Ectodermal cell (in vitro differentiated cells): ENCODE results near the gene VWA8.
"Not testable (repeated sequence)": the region's sequence is repeated elsewhere in the genome, so short reads cannot be mapped to it uniquely, and the experiment has no call there.

Source experiments
- H3K27ac ChIP-seq: 2 replicates; pipeline ENCODE4 v1.7.0; 2013; ENCODE audit warnings: mild to moderate bottlenecking, low read depth, low read length; ENCODE audit not compliant: insufficient read depth, poor library complexity, severe bottlenecking
- H3K27me3 ChIP-seq: 2 replicates; pipeline ENCODE4 v1.7.0; 2013; ENCODE audit warnings: mild to moderate bottlenecking, low read length; ENCODE audit not compliant: insufficient read depth, control insufficient read depth, poor library complexity, severe bottlenecking
- H3K36me3 ChIP-seq: one replicate; pipeline ENCODE4 v1.7.0; 2013; ENCODE audit warnings: low read length; ENCODE audit not compliant: control insufficient read depth, insufficient read depth
- H3K4me1 ChIP-seq: one replicate; pipeline ENCODE4 v1.7.0; 2013; ENCODE audit warnings: low read length; ENCODE audit not compliant: control insufficient read depth, insufficient read depth
- H3K4me3 ChIP-seq: 2 replicates; pipeline ENCODE4 v1.7.0; 2013; ENCODE audit warnings: low read depth, low read length, control low read depth; ENCODE audit not compliant: insufficient read depth
- H3K9me3 ChIP-seq: 2 replicates; pipeline ENCODE4 v1.7.0; 2013; ENCODE audit warnings: mild to moderate bottlenecking, low read length, moderate library complexity; ENCODE audit not compliant: control insufficient read depth
- WGBS, 2 experiments: methylation state at CpG; one replicate each; pipeline ENCODE4 v1.1.7; 2013; ENCODE audit warnings: missing lambda C conversion rate in 2 of 2; 5-methylcytosine and 5-hydroxymethylcytosine counted together

The VWA8 gene

GRCh38 chr13:41647699-41648313 lies 313.1 kb downstream of the VWA8 start:
- WGBS, 2 experiments, result 87 to 94% methylated on average over 10 of the region's 10 CpGs
- not testable (repeated sequence) for H3K27me3 ChIP-seq, H3K9me3 ChIP-seq, H3K4me1 ChIP-seq, H3K4me3 ChIP-seq, H3K36me3 ChIP-seq, H3K27ac ChIP-seq

GRCh38 chr13:41645331-41645730 lies 315.6 kb downstream of the VWA8 start:
- Histone ChIP-seq H3K4me3 (no peak overlapping the region), H3K9me3 (no peaks in the 10 kb centered on the region), H3K27ac (no peak overlapping the region), H3K4me1 (no peaks in the 10 kb centered on the region), H3K36me3 (no peaks in the 10 kb centered on the region), H3K27me3 (no peaks in the 10 kb centered on the region)
- WGBS, 2 experiments, result 95% methylated on average over 4 of the region's 4 CpGs

- no peaks in the 10 kb centered on the region for H3K9me3 ChIP-seq
- WGBS, 2 experiments, result 100% methylated on average over 1 of the region's 1 CpG
- no peaks in the 10 kb centered on the region for H3K36me3 ChIP-seq
- no peaks in the 10 kb centered on the region for H3K4me1 ChIP-seq
- H3K27me3 ChIP-seq, result no peaks in the 10 kb centered on the region
- no peak overlapping the region for H3K4me3 ChIP-seq
- H3K27ac ChIP-seq, result no peak overlapping the region
These were observed 316.2 kb downstream of the VWA8 start for GRCh38 chr13:41644742-41645141.

- 86% methylated on average over 4 of the region's 4 CpGs for WGBS, 2 experiments
- Histone ChIP-seq H3K4me3 (no peak overlapping the region), H3K36me3 (no peaks in the 10 kb centered on the region), H3K9me3 (no peaks in the 10 kb centered on the region), H3K27me3 (no peaks in the 10 kb centered on the region), H3K4me1 (no peaks in the 10 kb centered on the region), H3K27ac (no peak overlapping the region)
These were observed 317.4 kb downstream of the VWA8 start for GRCh38 chr13:41643507-41643906.

GRCh38 chr13:41641961-41642360 lies 318.9 kb downstream of the VWA8 start:
- H3K36me3 ChIP-seq, result no peaks in the 10 kb centered on the region
- H3K9me3 ChIP-seq, result no peaks in the 10 kb centered on the region
- WGBS, 2 experiments, result 95 to 97% methylated on average over 3 to 4 of the region's 4 CpGs
- no peaks in the 10 kb centered on the region for H3K27me3 ChIP-seq
- H3K4me3 ChIP-seq, result no peak overlapping the region
- no peaks in the 10 kb centered on the region for H3K4me1 ChIP-seq
- H3K27ac ChIP-seq, result no peak overlapping the region

- Histone ChIP-seq H3K36me3 (no peaks in the 10 kb centered on the region), H3K4me3 (no peak overlapping the region), H3K9me3 (no peaks in the 10 kb centered on the region), H3K27me3 (no peaks in the 10 kb centered on the region), H3K4me1 (no peaks in the 10 kb centered on the region), H3K27ac (no peak overlapping the region)
- 83 to 90% methylated on average over 1 of the region's 1 CpG for WGBS, 2 experiments
These were observed 319.5 kb downstream of the VWA8 start for GRCh38 chr13:41641429-41641828.

GRCh38 chr13:41639955-41640780 lies 320.7 kb downstream of the VWA8 start:
- Histone ChIP-seq H3K4me3 (no peak overlapping the region), H3K27me3 (no peaks in the 10 kb centered on the region), H3K36me3 (no peaks in the 10 kb centered on the region), H3K4me1 (no peaks in the 10 kb centered on the region), H3K27ac (no peak overlapping the region), H3K9me3 (no peaks in the 10 kb centered on the region)
- 90 to 91% methylated on average over 3 to 4 of the region's 4 CpGs for WGBS, 2 experiments

- no peaks in the 10 kb centered on the region for H3K9me3 ChIP-seq
- WGBS, 2 experiments, result 95 to 96% methylated on average over 7 of the region's 7 CpGs
- H3K4me3 ChIP-seq, result no peak overlapping the region
These were observed 321.5 kb downstream of the VWA8 start for GRCh38 chr13:41639237-41639904.

GRCh38 chr13:41637586-41637985 lies 323.3 kb downstream of the VWA8 start:
- Histone ChIP-seq H3K27ac (no peak overlapping the region), H3K27me3 (no peaks in the 10 kb centered on the region), H3K4me1 (no peaks in the 10 kb centered on the region), H3K9me3 (no peaks in the 10 kb centered on the region), H3K36me3 (no peaks in the 10 kb centered on the region), H3K4me3 (no peak overlapping the region)
- WGBS, 2 experiments, result no CpG with 5 or more reads among the region's 1 CpG

More at GRCh38 chr13:41639237-41639904, 321.5 kb downstream of the VWA8 start:
- H3K27me3 ChIP-seq, result no peaks in the 10 kb centered on the region
- no peaks in the 10 kb centered on the region for H3K4me1 ChIP-seq
- H3K36me3 ChIP-seq, result no peaks in the 10 kb centered on the region
- no peak overlapping the region for H3K27ac ChIP-seq

- not testable (repeated sequence) for H3K9me3 ChIP-seq, H3K27me3 ChIP-seq, H3K4me1 ChIP-seq, H3K27ac ChIP-seq, H3K4me3 ChIP-seq, H3K36me3 ChIP-seq
- 83% methylated on average over 1 of the region's 5 CpGs; no CpG with 5 or more reads in 1 of the 2 experiments for WGBS, 2 experiments
These were observed 323.9 kb downstream of the VWA8 start for GRCh38 chr13:41637032-41637431.
